A375 (cell line): ENCODE measurements around the gene EIF4H. TPM values are rescaled to one million over a fixed set of nuclear protein-coding genes. Genes with fewer than 3 reads are reported as not detected.

Experiments used
- small RNA-seq: library from RNA; depleted of rRNA; stranded (forward); fragments of <200 nt; gene quantifications from one replicate; pipeline ENCODE3, GENCODE V24; 2014
- total RNA-seq: library from RNA; depleted of rRNA; stranded (reverse); fragments of >200 nt; shearing (Covaris generic); gene quantifications from 2 replicates; pipeline ENCODE4 v1.2.3, GENCODE V29; 2014; rRNA removed

Gene EIF4H
- 322 and 335 TPM in 2 replicates for total RNA-seq

GRCh38 chr7:74173866-74174605 is at the start of gene EIF4H:
Gene EIF4H, plus strand, starts transcription at chr7:74174356. Its CDS starts 28 bp downstream, at chr7:74174384.

Small RNA genes lying within 50 kb of the gene (small RNA-seq; reads per million reads assigned to genes)
- not detected for gene MIR590

Other genes starting within 250 kb of the EIF4H start
- gene ELN, start 146.2 kb upstream of the EIF4H start, total RNA-seq: 0.04 TPM in 1 of 2 replicates, not detected in the other
- gene LIMK1, start 90.6 kb upstream of the EIF4H start, total RNA-seq: 20.7 and 20.9 TPM in 2 replicates
- gene LAT2, start 35.6 kb downstream of the EIF4H start, total RNA-seq: 4.8 and 6.9 TPM in 2 replicates
- gene RFC2, start 80.0 kb downstream of the EIF4H start, total RNA-seq: 72.5 and 75.2 TPM in 2 replicates
- 22.7 and 22.8 TPM in 2 replicates for gene CLIP2, start 115.1 kb downstream of the EIF4H start, total RNA-seq